HUES6 (cell line): Measurements from ENCODE around the gene MSTN.

Experiments
- H3K27ac ChIP-seq: 2 replicates; pipeline ENCODE4 v1.7.0; 2013; ENCODE audit warnings: low read depth, mild to moderate bottlenecking, low read length, inconsistent platforms
- H3K27me3 ChIP-seq: 2 replicates; pipeline ENCODE4 v1.6.1; 2013; ENCODE audit warnings: low read length; ENCODE audit not compliant: control insufficient read depth, insufficient read depth
- H3K36me3 ChIP-seq: 2 replicates; pipeline ENCODE4 v1.6.1; 2013; ENCODE audit warnings: low read length; ENCODE audit not compliant: control insufficient read depth, insufficient read depth
- H3K4me1 ChIP-seq: 2 replicates; pipeline ENCODE4 v1.6.1; 2013; ENCODE audit warnings: low read length; ENCODE audit not compliant: control insufficient read depth, insufficient read depth
- H3K4me3 ChIP-seq: 2 replicates; pipeline ENCODE4 v1.5.1; 2013; ENCODE audit warnings: low read depth, low read length
- H3K9ac ChIP-seq: one replicate; pipeline ENCODE4 v1.6.1; 2013; ENCODE audit warnings: mild to moderate bottlenecking, low read length
- H3K9me3 ChIP-seq: 2 replicates; pipeline ENCODE4 v1.6.1; 2013; ENCODE audit warnings: low read depth, low read length; ENCODE audit not compliant: control insufficient read depth, insufficient read depth

MSTN gene

GRCh38 chr2:190094316-190094871 is 31.9 kb upstream of the MSTN start:
- Histone ChIP-seq H3K27ac (no peak overlapping the region), H3K36me3 (no peaks in the 10 kb centered on the region), H3K4me3 (no peak overlapping the region), H3K27me3 (no peaks in the 10 kb centered on the region), H3K4me1 (no peaks in the 10 kb centered on the region), H3K9ac (no peak overlapping the region), H3K9me3 (peaks cover 3% of the 10 kb centered on the region; the same call in 1 of the 2 replicates)

- Histone ChIP-seq H3K9me3 (peaks cover 3% of the 10 kb centered on the region; the same call in 1 of the 2 replicates), H3K4me1 (no peaks in the 10 kb centered on the region), H3K27ac (no peak overlapping the region), H3K9ac (no peak overlapping the region), H3K36me3 (no peaks in the 10 kb centered on the region), H3K4me3 (no peak overlapping the region), H3K27me3 (no peaks in the 10 kb centered on the region)
Measured at GRCh38 chr2:190093793-190094192, 31.3 kb upstream of the MSTN start.

GRCh38 chr2:190090148-190090547 is 27.6 kb upstream of the MSTN start:
- H3K27ac ChIP-seq: no peak overlapping the region
- H3K4me1 ChIP-seq: no peaks in the 10 kb centered on the region
- H3K27me3 ChIP-seq: no peaks in the 10 kb centered on the region
- H3K36me3 ChIP-seq: no peaks in the 10 kb centered on the region
- no peaks in the 10 kb centered on the region for H3K9me3 ChIP-seq
- H3K9ac ChIP-seq: no peak overlapping the region
- H3K4me3 ChIP-seq: no peak overlapping the region

- Histone ChIP-seq H3K4me3 (no peak overlapping the region), H3K27ac (no peak overlapping the region), H3K36me3 (no peaks in the 10 kb centered on the region), H3K9ac (no peak overlapping the region), H3K4me1 (no peaks in the 10 kb centered on the region), H3K9me3 (no peaks in the 10 kb centered on the region), H3K27me3 (no peaks in the 10 kb centered on the region)
Measured at GRCh38 chr2:190088917-190089316, 26.4 kb upstream of the MSTN start.

- H3K27ac ChIP-seq: no peak overlapping the region
- H3K4me1 ChIP-seq: no peaks in the 10 kb centered on the region
- H3K9ac ChIP-seq: no peak overlapping the region
- no peak overlapping the region for H3K4me3 ChIP-seq
- no peaks in the 10 kb centered on the region for H3K9me3 ChIP-seq
- H3K36me3 ChIP-seq: no peaks in the 10 kb centered on the region
- H3K27me3 ChIP-seq: no peaks in the 10 kb centered on the region
Measured at GRCh38 chr2:190084704-190085103, 22.2 kb upstream of the MSTN start.

GRCh38 chr2:190082118-190082517 is 19.6 kb upstream of the MSTN start:
- Histone ChIP-seq H3K27me3 (no peaks in the 10 kb centered on the region), H3K9me3 (no peaks in the 10 kb centered on the region), H3K27ac (no peak overlapping the region), H3K4me3 (no peak overlapping the region), H3K9ac (no peak overlapping the region), H3K4me1 (no peaks in the 10 kb centered on the region), H3K36me3 (no peaks in the 10 kb centered on the region)

GRCh38 chr2:190080527-190081049 is 18.1 kb upstream of the MSTN start:
- no peak overlapping the region for H3K4me3 ChIP-seq
- H3K9ac ChIP-seq: no peak overlapping the region
- H3K36me3 ChIP-seq: no peaks in the 10 kb centered on the region
- no peaks in the 10 kb centered on the region for H3K27me3 ChIP-seq
- no peaks in the 10 kb centered on the region for H3K4me1 ChIP-seq
- no peaks in the 10 kb centered on the region for H3K9me3 ChIP-seq
- H3K27ac ChIP-seq: no peak overlapping the region

- Histone ChIP-seq H3K4me3 (no peak overlapping the region), H3K9ac (no peak overlapping the region), H3K4me1 (no peaks in the 10 kb centered on the region), H3K9me3 (no peaks in the 10 kb centered on the region), H3K27ac (no peak overlapping the region), H3K27me3 (no peaks in the 10 kb centered on the region), H3K36me3 (no peaks in the 10 kb centered on the region)
Measured at GRCh38 chr2:190079160-190079559, 16.6 kb upstream of the MSTN start.

GRCh38 chr2:190075623-190076022 is 13.1 kb upstream of the MSTN start:
- no peaks in the 10 kb centered on the region for H3K36me3 ChIP-seq
- H3K9me3 ChIP-seq: no peaks in the 10 kb centered on the region
- H3K4me1 ChIP-seq: no peaks in the 10 kb centered on the region
- no peak overlapping the region for H3K4me3 ChIP-seq
- no peak overlapping the region for H3K27ac ChIP-seq
- no peaks in the 10 kb centered on the region for H3K27me3 ChIP-seq
- no peak overlapping the region for H3K9ac ChIP-seq

GRCh38 chr2:190069936-190070696 is 7.6 kb upstream of the MSTN start:
- H3K27me3 ChIP-seq: no peaks in the 10 kb centered on the region
- no peak overlapping the region for H3K9ac ChIP-seq
- no peak overlapping the region for H3K27ac ChIP-seq
- H3K4me3 ChIP-seq: no peak overlapping the region
- no peaks in the 10 kb centered on the region for H3K4me1 ChIP-seq
- H3K36me3 ChIP-seq: no peaks in the 10 kb centered on the region
- no peaks in the 10 kb centered on the region for H3K9me3 ChIP-seq

- Histone ChIP-seq H3K36me3 (no peaks in the 10 kb centered on the region), H3K4me3 (no peak overlapping the region), H3K27me3 (no peaks in the 10 kb centered on the region), H3K9me3 (no peaks in the 10 kb centered on the region), H3K4me1 (no peaks in the 10 kb centered on the region), H3K9ac (no peak overlapping the region), H3K27ac (no peak overlapping the region)
Measured at GRCh38 chr2:190068764-190069163, 6.2 kb upstream of the MSTN start.
